GM12878 (cell line): ENCODE data around the gene SCN8A.

Source experiments
- CBFB ChIP-seq: IDR thresholded peaks from 2 replicates; pipeline ENCODE4 v1.6.1; 2016; ENCODE audit warnings: antibody characterized with exemption, low read depth
- CTCF ChIP-seq, 3 experiments: IDR thresholded peaks in 2 of 3; conservative IDR thresholded peaks in 1 of 3; 2 replicates each; pipeline ENCODE4 v1.5.1; 2011; ENCODE audit warnings: low read depth in 3 of 3, low read length in 3 of 3, mild to moderate bottlenecking in 3 of 3, control low read depth in 2 of 3, moderate library complexity in 2 of 3, inconsistent platforms in 1 of 3, mixed read lengths in 1 of 3; ENCODE audit not compliant: control insufficient read depth in 2 of 3, insufficient read depth in 1 of 3; ENCODE audit errors: extremely low read depth in 1 of 3
- EP300 ChIP-seq, 2 experiments: fragments of 150-350 bp in 1 of 2; IDR thresholded peaks; 2 replicates each; pipeline ENCODE4 v1.6.1; 2011 to 2012; ENCODE audit warnings: low read depth in 2 of 2, low read length in 2 of 2, borderline replicate concordance in 1 of 2, improper control_type of control experiment in 1 of 2, inconsistent platforms in 1 of 2; ENCODE audit not compliant: control insufficient read depth in 1 of 2
- HDAC6 ChIP-seq: fragments of 200-600 bp; sonication (generic); IDR thresholded peaks from one replicate; pipeline ENCODE4 v1.8.0; 2017; ENCODE audit warnings: antibody characterized with exemption; ENCODE audit not compliant: unreplicated experiment
- IRF4 ChIP-seq: IDR thresholded peaks from 2 replicates; pipeline ENCODE4 v1.6.1; 2011; ENCODE audit warnings: low read depth, low read length
- KLF5 ChIP-seq: fragments of 450-650 bp; IDR thresholded peaks from 2 replicates; pipeline ENCODE4 v1.6.1; 2014; ENCODE audit warnings: mild to moderate bottlenecking; ENCODE audit not compliant: partially characterized antibody
- NFYB ChIP-seq: IDR thresholded peaks from 2 replicates; pipeline ENCODE4 v1.6.1; 2011; ENCODE audit warnings: low read depth, mild to moderate bottlenecking, low read length, improper control_type of control experiment, moderate library complexity; ENCODE audit not compliant: insufficient read depth
- PBX3 ChIP-seq: IDR thresholded peaks from 2 replicates; pipeline ENCODE4 v1.6.1; 2011; ENCODE audit warnings: mild to moderate bottlenecking, low read depth, low read length, moderate library complexity; ENCODE audit not compliant: insufficient replicate concordance
- POLR2A ChIP-seq: IDR thresholded peaks from 2 replicates; pipeline ENCODE4 v1.6.1; 2011; ENCODE audit warnings: low read depth, mild to moderate bottlenecking, low read length
- POU2F2 ChIP-seq: IDR thresholded peaks from 3 replicates; pipeline ENCODE4 v1.6.1; 2011; ENCODE audit warnings: low read depth, mild to moderate bottlenecking, low read length, borderline replicate concordance
- USF1 ChIP-seq: IDR thresholded peaks from 2 replicates; pipeline ENCODE4 v1.6.1; 2011; ENCODE audit warnings: borderline replicate concordance, low read depth, mild to moderate bottlenecking, moderate library complexity, mixed read lengths, low read length; ENCODE audit not compliant: insufficient read depth; ENCODE audit errors: extremely low read length
- ZNF384 ChIP-seq: IDR thresholded peaks from 2 replicates; pipeline ENCODE4 v1.6.1; 2012; ENCODE audit warnings: low read depth, mild to moderate bottlenecking, low read length, improper control_type of control experiment, borderline replicate concordance

- TF ChIP-seq KLF5, result no peak
- no peak for TF ChIP-seq EP300 (IDR thresholded peaks at IDR 0.05; ENCODE audit: borderline replicate concordance in 1 of 2, control insufficient read depth in 1 of 2, low read depth in 2 of 2, low read length in 2 of 2)
- TF ChIP-seq ZNF384, result no peak
- no peak for TF ChIP-seq PBX3
- TF ChIP-seq CTCF (IDR thresholded peaks at IDR 0.05 in 2 of 3, conservative IDR thresholded peaks at IDR 0.05 in 1 of 3; ENCODE audit: control insufficient read depth in 2 of 3, extremely low read depth in 1 of 3, insufficient read depth in 1 of 3, low read depth in 3 of 3, low read length in 3 of 3), result peak; percentile 44 to 47 (median 46); a peak in 5 of 6 replicates
- no peak for TF ChIP-seq POLR2A
- no peak for TF ChIP-seq IRF4
- TF ChIP-seq NFYB, result no peak
- TF ChIP-seq HDAC6, result no peak
- TF ChIP-seq POU2F2, result no peak
- TF ChIP-seq CBFB, result no peak
- no peak for TF ChIP-seq USF1
Observed at GRCh38 chr12:51590347-51591015, 552 bp upstream of the SCN8A start.
